Thymus (tissue), 11 donors: Measurements from ENCODE around the gene SOWAHB. TPM values are rescaled to one million over a fixed set of nuclear protein-coding genes. Genes with fewer than 3 reads are reported as not detected.
"Not testable (repeated sequence)": the region's sequence is repeated elsewhere in the genome, so short reads cannot be mapped to it uniquely, and the experiment has no call there.

Experiments used
- DNase-seq, 9 donors: peaks; one replicate each; pipeline ENCODE4 v3.0.0-alpha.2; 2013; ENCODE audit warnings: low spot score in 9 of 9, low read depth in 6 of 9, missing footprints in 1 of 9
- H3K27ac ChIP-seq, 2 donors: one replicate each; pipeline ENCODE4 v1.5.1; 2013; ENCODE audit warnings: control low read depth in 1 of 2, low read depth in 1 of 2, low read length in 1 of 2, mild to moderate bottlenecking in 1 of 2, moderate library complexity in 1 of 2
- H3K27me3 ChIP-seq, 2 donors: one replicate each; pipeline ENCODE4 v1.5.1; 2013; ENCODE audit warnings: low read length in 1 of 2; ENCODE audit not compliant: control insufficient read depth in 2 of 2, insufficient read depth in 1 of 2
- H3K36me3 ChIP-seq, 2 donors: one replicate each; pipeline ENCODE4 v1.5.1; 2013; ENCODE audit warnings: low read length in 1 of 2, mild to moderate bottlenecking in 1 of 2, moderate library complexity in 1 of 2; ENCODE audit not compliant: control insufficient read depth in 2 of 2, insufficient read depth in 2 of 2
- H3K4me1 ChIP-seq, 2 donors: one replicate each; pipeline ENCODE4 v1.5.1; 2013; ENCODE audit warnings: low read length in 2 of 2; ENCODE audit not compliant: control insufficient read depth in 2 of 2, insufficient read depth in 2 of 2
- H3K4me3 ChIP-seq, 2 donors: one replicate each; pipeline ENCODE4 v1.5.1; 2013; ENCODE audit warnings: low read length in 2 of 2, control low read depth in 1 of 2, mild to moderate bottlenecking in 1 of 2
- H3K9me3 ChIP-seq, 2 donors: one replicate each; pipeline ENCODE4 v1.5.1; 2013; ENCODE audit warnings: low read length in 1 of 2, mild to moderate bottlenecking in 1 of 2; ENCODE audit not compliant: control insufficient read depth in 2 of 2, insufficient read depth in 1 of 2
- WGBS: extraction: QIAGEN DNeasy Blood & Tissue Kit; methylation state at CpG from one replicate; pipeline ENCODE4 v1.1.7; 2013; 5-methylcytosine and 5-hydroxymethylcytosine counted together
- polyA plus RNA-seq: library from polyadenylated mRNA; stranded (reverse); fragments of 200-250 nt; gene quantifications from one replicate; pipeline ENCODE4 v1.2.3, GENCODE V29; 2013
- total RNA-seq: library from RNA; stranded (reverse); fragments of 120-200 nt; gene quantifications from one replicate; pipeline ENCODE4 v1.2.4, GENCODE V29; 2013
- donor health status: healthy.

Gene SOWAHB
- total and polyA plus RNA-seq, 2 donors = 0.24 to 0.37 TPM

DNA sequence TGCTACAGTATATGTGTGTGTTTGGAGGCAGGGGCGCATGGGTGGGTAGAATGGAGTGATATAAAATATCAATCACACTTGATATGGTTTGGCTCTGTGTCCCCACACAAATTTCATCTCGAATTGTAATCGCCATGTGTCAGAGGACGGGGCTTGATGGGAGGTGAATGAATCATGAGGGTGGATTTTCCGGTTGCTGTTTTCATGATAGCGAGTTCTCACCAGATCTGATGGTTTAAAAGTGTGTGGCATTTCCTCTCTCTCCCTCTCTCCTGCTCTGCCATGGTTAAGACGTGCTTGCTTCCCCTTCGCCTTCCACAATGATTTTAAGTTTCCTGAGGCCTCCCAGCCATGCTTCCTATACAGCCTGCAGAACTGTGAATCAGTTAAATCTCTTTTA is 14.8 kb downstream of the SOWAHB start:
- Histone ChIP-seq H3K27me3 (no peaks in the 10 kb centered on the region), H3K27ac (no peak overlapping the region), H3K36me3 (no peaks in the 10 kb centered on the region), H3K4me3 (no peak overlapping the region), H3K4me1 (no peaks in the 10 kb centered on the region), H3K9me3 (no peaks in the 10 kb centered on the region)
- no peak for DNase-seq
- WGBS = 74% methylated on average over 8 of the region's 8 CpGs

DNA sequence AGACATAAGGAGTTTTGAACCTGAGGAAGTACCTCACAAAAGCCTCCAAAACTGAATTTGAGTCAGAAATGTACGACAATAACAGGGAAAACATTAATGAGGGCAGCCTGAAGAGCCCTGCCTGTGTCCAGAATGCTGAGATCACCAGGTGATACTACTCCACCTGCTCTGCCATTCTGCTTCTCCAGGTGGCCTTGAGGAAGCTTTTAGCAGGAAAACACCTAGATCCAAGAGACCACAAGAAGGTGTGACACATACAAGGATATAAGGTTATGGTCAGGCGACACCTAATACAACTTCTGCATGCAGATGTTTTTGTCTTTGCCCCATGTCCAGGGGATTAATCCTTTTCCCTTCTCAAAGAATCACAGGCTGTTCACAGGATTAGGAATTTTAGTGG is 15.3 kb downstream of the SOWAHB start:
- no peak overlapping the region for H3K27ac ChIP-seq
- no peak overlapping the region for H3K4me3 ChIP-seq
- no peak for DNase-seq
- WGBS = 98% methylated on average over 2 of the region's 2 CpGs
- H3K4me1 ChIP-seq = no peaks in the 10 kb centered on the region
- no peaks in the 10 kb centered on the region for H3K36me3 ChIP-seq
- H3K9me3 ChIP-seq = no peaks in the 10 kb centered on the region
- H3K27me3 ChIP-seq = no peaks in the 10 kb centered on the region

DNA sequence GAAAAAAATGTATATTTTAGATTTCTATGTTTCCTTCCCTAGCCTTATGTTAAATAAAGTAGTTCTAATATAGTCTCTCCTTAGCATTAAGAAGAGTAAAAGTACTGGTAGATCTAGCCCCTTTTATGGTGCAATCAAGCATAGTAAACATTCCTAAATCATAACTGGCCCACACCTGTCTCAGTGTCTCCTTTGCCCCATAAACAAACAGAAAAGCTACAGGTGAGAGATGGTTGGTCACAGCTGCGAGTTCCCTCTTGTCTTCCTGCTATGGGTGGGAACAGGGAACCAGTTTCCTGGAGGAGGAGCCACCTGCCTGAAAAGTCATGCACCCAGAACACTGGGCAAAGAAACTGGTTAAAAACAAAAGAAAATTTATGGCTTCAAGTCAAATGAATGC is 16.6 kb downstream of the SOWAHB start:
- 47% methylated on average over 1 of the region's 1 CpG for WGBS
- H3K27ac ChIP-seq = no peak overlapping the region
- H3K9me3 ChIP-seq = no peaks in the 10 kb centered on the region
- no peaks in the 10 kb centered on the region for H3K27me3 ChIP-seq
- DNase-seq = no peak
- H3K36me3 ChIP-seq = no peaks in the 10 kb centered on the region
- no peaks in the 10 kb centered on the region for H3K4me1 ChIP-seq
- H3K4me3 ChIP-seq = no peak overlapping the region

DNA sequence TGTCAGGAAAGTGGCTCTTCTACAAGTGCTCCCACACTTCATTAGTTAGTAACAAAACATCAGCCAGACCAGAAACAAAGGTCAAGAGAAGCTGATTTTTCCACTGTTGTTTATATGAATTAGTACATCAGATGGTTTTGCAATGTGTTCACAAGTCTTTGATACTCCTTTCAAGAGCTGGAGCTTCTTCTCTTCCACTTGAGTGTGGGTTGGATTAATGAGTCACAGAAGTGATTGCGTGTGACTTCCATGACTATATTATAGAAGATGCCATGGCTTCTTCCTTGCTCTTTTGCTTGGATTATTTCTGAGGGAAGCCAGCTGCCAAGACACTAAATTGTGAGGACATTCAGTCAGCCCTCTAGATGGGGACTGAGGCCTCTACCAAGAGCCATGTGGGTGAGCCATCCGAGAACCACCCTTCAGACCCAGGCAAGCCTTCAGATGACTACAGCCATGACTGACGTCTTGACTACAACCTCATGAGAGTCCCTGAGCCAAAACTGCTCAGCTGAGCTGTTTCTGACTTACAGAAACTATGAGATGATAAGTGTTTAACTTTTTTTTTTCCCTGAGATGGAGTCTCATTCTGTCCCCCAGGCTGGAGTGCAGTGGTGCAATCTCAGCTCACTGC is 18.1 kb downstream of the SOWAHB start:
- Histone ChIP-seq H3K4me3 (no peak overlapping the region), H3K27me3 (no peaks in the 10 kb centered on the region), H3K9me3 (no peaks in the 10 kb centered on the region), H3K27ac (no peak overlapping the region), H3K36me3 (no peaks in the 10 kb centered on the region), H3K4me1 (no peaks in the 10 kb centered on the region)
- WGBS = 94% methylated on average over 3 of the region's 3 CpGs
- DNase-seq = no peak

DNA sequence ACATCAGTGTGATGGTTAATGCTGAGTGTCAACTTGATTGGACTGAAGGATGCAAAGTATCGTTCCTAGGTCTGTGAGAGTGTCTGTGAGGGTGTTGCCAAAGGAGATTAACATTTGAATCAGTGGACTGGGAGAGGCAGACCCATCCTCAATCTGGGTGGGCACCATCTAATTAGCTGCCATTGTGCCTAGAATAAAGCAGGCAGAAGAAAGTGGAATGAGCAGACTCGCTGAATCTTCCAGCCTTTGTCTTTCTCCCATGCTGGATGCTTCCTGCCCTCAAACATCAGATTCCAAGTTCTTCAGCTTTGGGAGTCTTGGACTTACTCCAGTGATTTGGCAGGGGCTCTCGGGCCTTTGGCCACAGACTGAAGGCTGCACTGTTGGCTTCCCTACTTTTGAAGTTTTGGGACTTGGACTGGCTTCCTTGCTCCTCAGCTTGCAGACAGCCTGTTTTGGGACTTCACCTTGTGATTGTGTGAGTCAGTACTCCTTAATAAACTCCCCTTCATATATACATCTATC is 19.2 kb downstream of the SOWAHB start:
- not testable (repeated sequence) for H3K9me3 ChIP-seq, H3K4me1 ChIP-seq, H3K27ac ChIP-seq, DNase-seq, H3K4me3 ChIP-seq, H3K27me3 ChIP-seq, H3K36me3 ChIP-seq
- 97% methylated on average over 3 of the region's 3 CpGs for WGBS

DNA sequence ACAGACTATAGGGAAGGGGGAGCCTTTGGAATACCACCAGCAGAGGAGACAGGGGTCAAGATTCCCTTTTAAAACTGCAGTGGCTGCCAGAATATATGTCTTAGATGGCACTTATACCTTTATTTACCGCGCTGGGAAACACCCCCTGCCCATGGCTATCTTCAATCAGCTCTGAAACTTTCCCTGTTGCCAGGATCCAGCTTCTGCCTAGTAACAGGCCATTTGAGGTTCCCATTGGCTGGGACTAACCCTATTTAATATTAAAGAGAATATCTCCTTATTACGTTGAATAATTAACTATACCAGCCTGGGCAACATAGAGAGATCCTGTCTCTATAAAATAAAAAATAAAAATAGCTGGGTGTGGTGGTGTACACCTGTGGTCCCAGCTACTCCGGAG is 23.8 kb downstream of the SOWAHB start:
- no peak for DNase-seq
- H3K27me3 ChIP-seq = no peaks in the 10 kb centered on the region
- H3K36me3 ChIP-seq = no peaks in the 10 kb centered on the region
- no peak overlapping the region for H3K4me3 ChIP-seq
- 94% methylated on average over 4 of the region's 4 CpGs for WGBS
- H3K4me1 ChIP-seq = no peaks in the 10 kb centered on the region
- H3K27ac ChIP-seq = no peak overlapping the region
- H3K9me3 ChIP-seq = no peaks in the 10 kb centered on the region

DNA sequence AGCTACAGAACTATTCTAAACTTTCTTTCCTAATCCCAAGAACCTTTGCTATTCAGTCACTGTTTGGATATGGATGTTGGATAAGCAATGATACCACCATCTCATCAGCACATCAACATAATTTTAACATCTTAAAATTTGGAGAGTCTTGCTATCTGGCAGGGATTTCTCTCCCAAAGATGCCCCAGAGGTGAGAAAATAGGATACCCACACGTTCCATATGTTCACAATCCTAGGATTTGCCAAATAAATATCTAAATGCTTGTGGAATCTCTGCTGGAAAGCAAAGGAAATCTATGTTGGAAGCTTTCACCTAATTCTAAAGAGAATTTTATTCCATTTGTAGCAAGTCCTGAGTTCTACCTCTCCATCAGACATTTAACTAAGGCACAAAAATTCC is 24.4 kb downstream of the SOWAHB start:
- DNase-seq = no peak
- Histone ChIP-seq H3K36me3 (no peaks in the 10 kb centered on the region), H3K4me3 (no peak overlapping the region), H3K27ac (no peak overlapping the region), H3K27me3 (no peaks in the 10 kb centered on the region), H3K9me3 (no peaks in the 10 kb centered on the region), H3K4me1 (no peaks in the 10 kb centered on the region)
- WGBS = 68% methylated on average over 1 of the region's 1 CpG

DNA sequence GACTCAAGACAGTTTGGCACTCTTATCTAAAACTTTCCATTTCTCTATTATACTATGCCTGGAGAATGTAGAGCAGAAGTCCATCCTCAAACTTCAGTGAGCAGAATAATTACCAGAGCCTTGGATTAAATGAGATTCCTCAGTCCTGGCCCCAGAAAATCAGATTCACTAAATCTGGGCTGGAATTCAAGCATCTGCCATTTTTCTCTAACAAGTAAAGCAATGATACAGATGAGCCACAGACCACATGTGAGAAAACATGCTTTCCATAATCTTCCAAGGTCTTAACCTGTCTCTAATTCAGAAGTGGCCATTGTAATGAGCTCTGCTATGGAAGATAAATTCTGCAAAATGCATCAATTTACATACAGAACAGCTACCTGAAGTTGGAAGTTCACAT is 25.4 kb downstream of the SOWAHB start:
- Histone ChIP-seq H3K9me3 (no peaks in the 10 kb centered on the region), H3K36me3 (no peaks in the 10 kb centered on the region), H3K27me3 (no peaks in the 10 kb centered on the region), H3K4me1 (no peaks in the 10 kb centered on the region), H3K4me3 (no peak overlapping the region), H3K27ac (no peak overlapping the region)
- no peak for DNase-seq

DNA sequence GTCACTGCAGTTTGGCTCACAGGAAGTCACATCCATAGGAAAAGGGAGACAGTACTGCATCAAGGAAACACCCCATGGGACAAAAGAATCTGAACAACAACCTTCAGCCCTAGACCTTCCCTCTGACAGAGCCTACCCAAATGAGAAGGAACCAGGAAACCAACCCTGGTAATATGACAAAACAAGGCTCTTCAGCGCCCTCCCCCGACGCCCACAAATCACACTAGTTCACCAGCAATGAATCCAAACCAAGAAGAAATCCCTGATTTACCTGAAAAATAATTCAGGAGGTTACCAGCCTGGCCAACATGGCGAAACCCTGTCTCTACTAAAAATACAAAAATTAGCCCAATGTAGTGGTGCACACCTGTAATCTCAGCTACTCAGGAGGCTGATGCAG is 29.2 kb downstream of the SOWAHB start:
- H3K4me3 ChIP-seq, H3K36me3 ChIP-seq, H3K27me3 ChIP-seq, H3K9me3 ChIP-seq, H3K4me1 ChIP-seq, DNase-seq, H3K27ac ChIP-seq: not testable (repeated sequence)
- 95% methylated on average over 4 of the region's 4 CpGs for WGBS
